H1 (cell line): ENCODE data around the gene MARK4. TPM values are rescaled to one million over a fixed set of nuclear protein-coding genes. Genes with fewer than 3 reads are reported as not detected.

ENCODE experiments used
- CTCF ChIA-PET: fragments of 300-600 bp; sonication (Branson Sonifier 250); formaldehyde crosslinking; loops from one replicate; lab custom pipeline; 2021; ENCODE audit not compliant: partially characterized antibody; lab: Charles Lee
- POLR2A ChIA-PET: fragments of 300-600 bp; sonication (Branson Sonifier 250); formaldehyde crosslinking; loops from one replicate; lab custom pipeline; 2021; ENCODE audit warnings: inconsistent platforms; ENCODE audit not compliant: partially characterized antibody; lab: Charles Lee
- DNase-seq, 2 experiments: peaks; one replicate each; pipeline versions ENCODE4 v3.0.0 to v3.0.0-alpha.2; 2010 to 2022; ENCODE audit warnings: low spot score in 2 of 2, low read depth in 1 of 2, mixed read lengths in 1 of 2
- FAIRE-seq: peaks from 2 replicates; lab custom pipeline; 2011; peaks lifted over from hg19 to GRCh38; lab: Jason Lieb, UNC
- H2AFZ ChIP-seq: 2 replicates; pipeline ENCODE4 v1.8.1; 2012; ENCODE audit warnings: low read length, inconsistent platforms
- H2AK5ac ChIP-seq: 2 replicates; pipeline ENCODE4 v1.6.1; 2013; ENCODE audit warnings: low read depth, low read length
- H2BK120ac ChIP-seq: replicated peaks from 2 replicates; pipeline ENCODE3; 2013; ENCODE audit warnings: low read depth, low read length, inconsistent platforms
- H2BK12ac ChIP-seq: 2 replicates; pipeline ENCODE4 v1.6.1; 2013; ENCODE audit warnings: low read depth, low read length
- H2BK15ac ChIP-seq: 2 replicates; pipeline ENCODE4 v1.6.1; 2013; ENCODE audit warnings: low read length
- H2BK20ac ChIP-seq: 2 replicates; pipeline ENCODE4 v1.6.1; 2013; ENCODE audit warnings: low read length
- H2BK5ac ChIP-seq: 2 replicates; pipeline ENCODE4 v1.6.1; 2013; ENCODE audit warnings: low read depth, low read length
- H3K14ac ChIP-seq: 2 replicates; pipeline ENCODE4 v1.6.1; 2013; ENCODE audit warnings: inconsistent platforms; ENCODE audit not compliant: insufficient read length
- H3K18ac ChIP-seq: 2 replicates; pipeline ENCODE4 v1.6.1; 2013; ENCODE audit warnings: low read length; ENCODE audit errors: extremely low read depth
- H3K23ac ChIP-seq: 2 replicates; pipeline ENCODE4 v1.6.1; 2013; ENCODE audit warnings: inconsistent platforms; ENCODE audit not compliant: insufficient read length
- H3K23me2 ChIP-seq: 2 replicates; pipeline ENCODE4 v1.6.1; 2013; ENCODE audit warnings: low read depth, low read length
- H3K27ac ChIP-seq: 2 replicates; pipeline ENCODE4 v1.6.1; 2011; ENCODE audit warnings: low read depth, low read length, inconsistent platforms
- H3K27me3 ChIP-seq, 4 experiments: replicated peaks in 1 of 4; 1 replicate in 1 of 4; 2 replicates in 3 of 4; pipeline versions ENCODE4 v1.6.1 to v1.8.1; 2011 to 2013; ENCODE audit warnings: low read length in 3 of 4, mild to moderate bottlenecking in 3 of 4, inconsistent platforms in 2 of 4, mixed read lengths in 2 of 4, moderate library complexity in 1 of 4; ENCODE audit not compliant: control insufficient read depth in 3 of 4, insufficient read depth in 3 of 4; ENCODE audit errors: extremely low read depth in 1 of 4
- H3K36me3 ChIP-seq, 4 experiments: 2 replicates each; pipeline versions ENCODE4 v1.6.1 to v1.8.1; 2011 to 2013; ENCODE audit warnings: mild to moderate bottlenecking in 4 of 4, low read length in 3 of 4, moderate library complexity in 2 of 4, control low read depth in 1 of 4, inconsistent platforms in 1 of 4; ENCODE audit not compliant: insufficient read depth in 4 of 4, control insufficient read depth in 2 of 4
- H3K4ac ChIP-seq: replicated peaks from 2 replicates; pipeline ENCODE3; 2013; ENCODE audit warnings: low read length, low read depth, mixed read lengths, inconsistent platforms; ENCODE audit not compliant: insufficient read length
- H3K4me1 ChIP-seq, 4 experiments: replicated peaks in 1 of 4; 1 replicate in 1 of 4; 2 replicates in 3 of 4; pipeline versions ENCODE4 v1.6.1 to v1.8.1; 2011 to 2013; ENCODE audit warnings: low read length in 3 of 4, inconsistent platforms in 2 of 4, mixed read lengths in 1 of 4; ENCODE audit not compliant: insufficient read depth in 4 of 4, control insufficient read depth in 3 of 4
- H3K4me2 ChIP-seq, 2 experiments: 2 replicates each; pipeline versions ENCODE4 v1.6.1 to v1.8.1; 2011 to 2013; ENCODE audit warnings: low read depth in 2 of 2, low read length in 2 of 2, control low read depth in 1 of 2, inconsistent platforms in 1 of 2, mild to moderate bottlenecking in 1 of 2; ENCODE audit not compliant: insufficient read depth in 1 of 2
- H3K4me3 ChIP-seq, 4 experiments: fragments of 200-600, 300-600 bp in 1 of 4; sonication (generic), shearing (Covaris generic), sonication (Bioruptor Twin) in 1 of 4; 2 replicates each; pipeline versions ENCODE4 v1.5.1 to v1.8.1; 2011 to 2016; ENCODE audit warnings: low read length in 4 of 4, low read depth in 3 of 4, control low read depth in 2 of 4, inconsistent platforms in 2 of 4, mild to moderate bottlenecking in 2 of 4, mixed read lengths in 1 of 4, moderate library complexity in 1 of 4; ENCODE audit not compliant: insufficient read depth in 2 of 4; ENCODE audit errors: extremely low read depth in 1 of 4
- H3K56ac ChIP-seq: replicated peaks from 2 replicates; pipeline ENCODE3; 2013; ENCODE audit warnings: low read depth, mild to moderate bottlenecking, mixed read lengths, low read length, inconsistent platforms; ENCODE audit not compliant: insufficient read length
- H3K79me1 ChIP-seq: 2 replicates; pipeline ENCODE4 v1.6.1; 2013; ENCODE audit warnings: low read depth, low read length, control low read depth
- H3K79me2 ChIP-seq, 2 experiments: 2 replicates each; pipeline versions ENCODE4 v1.6.1 to v1.8.1; 2012 to 2013; ENCODE audit warnings: low read length in 2 of 2, mild to moderate bottlenecking in 2 of 2, inconsistent platforms in 1 of 2; ENCODE audit not compliant: insufficient read depth in 2 of 2, control insufficient read depth in 1 of 2
- H3K9ac ChIP-seq, 4 experiments: replicated peaks in 1 of 4; 1 replicate in 1 of 4; 2 replicates in 3 of 4; pipeline versions ENCODE4 v1.6.1 to v1.8.1; 2011 to 2013; ENCODE audit warnings: low read depth in 3 of 4, low read length in 3 of 4, control low read depth in 2 of 4, mild to moderate bottlenecking in 2 of 4, moderate library complexity in 2 of 4, inconsistent platforms in 1 of 4; ENCODE audit errors: extremely low read depth in 1 of 4
- H3K9me3 ChIP-seq, 2 experiments: 2 replicates each; pipeline versions ENCODE4 v1.6.1 to v1.8.1; 2012 to 2013; ENCODE audit warnings: mild to moderate bottlenecking in 2 of 2, moderate library complexity in 2 of 2, control low read depth in 1 of 2, inconsistent platforms in 1 of 2, low read depth in 1 of 2, low read length in 1 of 2, mixed read lengths in 1 of 2; ENCODE audit not compliant: insufficient read depth in 2 of 2
- H4K20me1 ChIP-seq, 2 experiments: replicated peaks in 1 of 2; 2 replicates each; pipeline versions ENCODE3 to v1.8.1; 2011 to 2013; ENCODE audit warnings: inconsistent platforms in 2 of 2, low read length in 2 of 2, mild to moderate bottlenecking in 1 of 2; ENCODE audit not compliant: insufficient read depth in 2 of 2, control insufficient read depth in 1 of 2
- H4K5ac ChIP-seq: 2 replicates; pipeline ENCODE4 v1.6.1; 2013; ENCODE audit warnings: low read length, low read depth, mixed read lengths, inconsistent platforms; ENCODE audit not compliant: insufficient read length
- H4K8ac ChIP-seq: 2 replicates; pipeline ENCODE4 v1.8.0; 2013; ENCODE audit warnings: mild to moderate bottlenecking, moderate library complexity, low read length, inconsistent platforms; ENCODE audit not compliant: insufficient read depth; ENCODE audit errors: extremely low read depth
- H4K91ac ChIP-seq: replicated peaks from 2 replicates; pipeline ENCODE3; 2013; ENCODE audit warnings: low read length, mixed read lengths, inconsistent platforms; ENCODE audit not compliant: insufficient read length
- BCL11A ChIP-seq, 2 experiments: IDR thresholded peaks; one replicate each; pipeline ENCODE4 v1.6.1; 2011; ENCODE audit warnings: low read depth in 2 of 2, low read length in 2 of 2, mild to moderate bottlenecking in 2 of 2
- CBX5 ChIP-seq: fragments of 300-800, 300-1000 bp; sonication (generic); IDR thresholded peaks from 2 replicates; pipeline ENCODE4 v1.7.1; 2016; ENCODE audit warnings: antibody characterized with exemption, low read length, low read depth
- CTBP2 ChIP-seq: IDR thresholded peaks from 2 replicates; pipeline ENCODE4 v1.7.0; 2011; ENCODE audit warnings: borderline replicate concordance, mild to moderate bottlenecking, moderate library complexity, mixed read lengths, low read length; ENCODE audit not compliant: insufficient read depth, insufficient read length
- GABPA ChIP-seq: IDR thresholded peaks from 2 replicates; pipeline ENCODE4 v1.6.1; 2011; ENCODE audit warnings: mild to moderate bottlenecking, low read length, moderate library complexity, borderline replicate concordance; ENCODE audit not compliant: insufficient read depth
- KDM4A ChIP-seq: IDR thresholded peaks from one replicate; pipeline ENCODE4 v1.7.1; 2012; ENCODE audit warnings: low read depth, mild to moderate bottlenecking, moderate library complexity, low read length, inconsistent platforms; ENCODE audit not compliant: severe bottlenecking
- WGBS, 2 experiments: shearing (Covaris generic) in 1 of 2; methylation state at CpG; one replicate each; pipeline versions ENCODE4 v1.1.6 to v1.1.7; 2013 to 2015; ENCODE audit warnings: low lambda C conversion rate in 2 of 2, mixed read lengths in 2 of 2, inconsistent platforms in 1 of 2, low coverage in 1 of 2, missing lambda C conversion rate in 1 of 2; ENCODE audit not compliant: insufficient replicate concordance in 2 of 2, insufficient coverage in 1 of 2, insufficient read length in 1 of 2; ENCODE audit errors: extremely low coverage in 1 of 2, missing lambda C conversion rate in 1 of 2; 5-methylcytosine and 5-hydroxymethylcytosine counted together
- polyA plus RNA-seq, 7 experiments: library from polyadenylated mRNA; depleted of rRNA in 3 of 7; stranded (reverse) in 5 of 7; unstranded in 2 of 7; fragments of >200 nt in 5 of 7; fragments of 200-250 nt in 2 of 7; gene quantifications; 1 replicate in 5 of 7; 2 replicates in 1 of 7; 4 replicates in 1 of 7; pipeline versions ENCODE4 v1.2.1 to v1.2.3, GENCODE V29; 2011 to 2013; ENCODE audit warnings: missing spikeins in 2 of 7, mixed read lengths in 2 of 7
- total RNA-seq: library from RNA; stranded (reverse); fragmentation: NEBNext Ultra II Directional; extraction: Animal tissue kit (Norgen Biotek cat#: 25700); gene quantifications from 2 replicates; pipeline ENCODE4 v1.2.1, GENCODE V29; 2021

Gene MARK4
- total and polyA plus RNA-seq, 2 of the 8 experiments (the other 6 are each of a cell fraction or from before 2014, with no cell fraction given) = 12.3 to 49.8 TPM

GRCh38 chr19:45263013-45263412, 11.9 kb downstream of the MARK4 start:
- H3K14ac ChIP-seq = no peak overlapping the region
- no peak overlapping the region for H2AK5ac ChIP-seq
- no peak overlapping the region for H2AFZ ChIP-seq
- no peak overlapping the region for H2BK20ac ChIP-seq
- no peak overlapping the region for H4K5ac ChIP-seq
- H3K4me1 ChIP-seq = no peaks in the 10 kb centered on the region
- FAIRE-seq (no peak), DNase-seq (no peak)
- ChIA-PET POLR2A (interaction anchor here (0.9 to 1.1 kb wide), 2 partner anchors 14 to 108 kb away, joined by 3 to 5 read pairs; no protein-coding TSS in a partner anchor), CTCF (interaction anchor here (2.1 kb wide), 1 partner anchor 14 kb away, joined by 7 read pairs; no protein-coding TSS in a partner anchor)
- H3K4ac ChIP-seq = no peak overlapping the region
- no peak overlapping the region for H3K4me3 ChIP-seq
- no peaks in the 10 kb centered on the region; the same call in 1 of the 2 replicates for H3K79me1 ChIP-seq
- no peak overlapping the region for H2BK15ac ChIP-seq
- no peak overlapping the region for H4K91ac ChIP-seq
- no peak overlapping the region for H4K8ac ChIP-seq
- WGBS, 2 experiments = 84% methylated on average over 6 of the region's 11 CpGs; no CpG with 5 or more reads in 1 of the 2 experiments
- no peak overlapping the region for H3K27ac ChIP-seq
- H3K36me3 ChIP-seq = peaks cover 0 to 4% (median 0%) of the 10 kb centered on the region in 4 experiments; a peak in 1 of 8 replicates
- H4K20me1 ChIP-seq = peaks cover 2 to 15% of the 10 kb centered on the region in 2 experiments
- H3K79me2 ChIP-seq = no peaks in the 10 kb centered on the region
- H2BK5ac ChIP-seq = no peak overlapping the region
- no peaks in the 10 kb centered on the region; a peak in 1 of 7 replicates for H3K27me3 ChIP-seq
- no peak overlapping the region for H3K56ac ChIP-seq
- peaks cover 4% of the 10 kb centered on the region; the same call in 1 of the 2 replicates for H3K23me2 ChIP-seq
- H3K9ac ChIP-seq = no peak overlapping the region
- no peak overlapping the region for H2BK12ac ChIP-seq
- H3K4me2 ChIP-seq = no peak overlapping the region
- H3K23ac ChIP-seq = no peak overlapping the region
- no peak overlapping the region for H3K18ac ChIP-seq
- H3K9me3 ChIP-seq = no peaks in the 10 kb centered on the region
- no peak overlapping the region for H2BK120ac ChIP-seq
- TF ChIP-seq CBX5 (no peak), GABPA (no peak), CTBP2 (no peak), KDM4A (no peak), BCL11A (IDR thresholded peaks at IDR 0.05; ENCODE audit: low read depth in 2 of 2, low read length in 2 of 2) (no peak)
